ENCODE measurements around the gene NFIA. TPM values are rescaled to one million over a fixed set of nuclear protein-coding genes. Genes with fewer than 3 reads are reported as not detected.

The NFIA gene
- total and polyA plus RNA-seq, 9 of the 15 experiments (the other 6 are each of a cell fraction or from before 2014, with no cell fraction given), result 5.3 to 24.9 (median 9.8) TPM

GRCh38 chr1:61474963-61475362 is 392.6 kb downstream of the NFIA start (continued):
- TF ChIP-seq MITF (IDR thresholded peaks at IDR 0.05) (no peak), ZNF140 (CRISPR knock-in tag; IDR thresholded peaks at IDR 0.05) (no peak), CHD4 (IDR thresholded peaks at IDR 0.05; ENCODE audit: insufficient read depth, insufficient replicate concordance, low read depth, low read length, poor library complexity, severe bottlenecking) (no peak)

- CTCF ChIA-PET (ENCODE audit: low intra/inter-chr PET ratio), result no interaction called here
- DNase-seq (ENCODE audit: extremely low read depth in 1 of 4, low spot score in 3 of 4), result no peak
- no peak for TF ChIP-seq ARID2 (IDR thresholded peaks at IDR 0.05)
- no peaks in the 10 kb centered on the region for H4K20me1 ChIP-seq (replicated peaks; ENCODE audit: control insufficient read depth, insufficient read depth, low read length)
- H3K27me3 ChIP-seq (ENCODE audit: control insufficient read depth in 2 of 2, insufficient read depth in 2 of 2, low read length in 2 of 2), result peaks cover 2 to 24% of the 10 kb centered on the region in 2 experiments; a peak in 4 of 5 replicates
- no TSS peak for BruUV-seq (replicated peaks)
- H3K4me2 ChIP-seq (ENCODE audit: insufficient read depth, low read length), result no peak overlapping the region
- H3K36me3 ChIP-seq (ENCODE audit: control insufficient read depth, insufficient read depth, low read length), result no peaks in the 10 kb centered on the region
- H3K27ac ChIP-seq (ENCODE audit: extremely low read depth, low read depth, low read length), result no peak overlapping the region
- POLR2A ChIA-PET, result no interaction called here
- intact Hi-C loops (cut with micrococcal nuclease) (no loop called here), in situ Hi-C loops (cut with MboI) (no loop called here)
- H3K4me1 ChIP-seq (replicated peaks in 1 of 2; ENCODE audit: control insufficient read depth in 2 of 2, insufficient read depth in 2 of 2, low read length in 2 of 2), result no peaks in the 10 kb centered on the region
- no peak overlapping the region for H2AFZ ChIP-seq (ENCODE audit: low read depth, low read length)
- FAIRE-seq, result no peak
- no peak overlapping the region for H3K4me3 ChIP-seq
- no peaks in the 10 kb centered on the region for H3K9me1 ChIP-seq (ENCODE audit: control insufficient read depth, insufficient read depth, low read length)
- ATAC-seq, result no peak
- WGBS (ENCODE audit: insufficient coverage, low coverage, missing lambda C conversion rate), result 4% methylated on average over 7 of the region's 7 CpGs
- no peaks in the 10 kb centered on the region for H3K9me3 ChIP-seq (replicated peaks; ENCODE audit: control insufficient read depth, insufficient read depth, low read depth, low read length)
- no peaks in the 10 kb centered on the region for H3K79me2 ChIP-seq (ENCODE audit: control insufficient read depth, insufficient read depth, low read length)
- H3K9ac ChIP-seq (ENCODE audit: insufficient read depth in 1 of 2, low read depth in 2 of 2, low read length in 2 of 2), result no peak overlapping the region
Measured at GRCh38 chr1:61477301-61477700, 394.9 kb downstream of the NFIA start.
